ENCODE measurements around the gene PLSCR3. TPM values are rescaled to one million over a fixed set of nuclear protein-coding genes. Genes with fewer than 3 reads are reported as not detected.
"Not testable (repeated sequence)": the region's sequence is repeated elsewhere in the genome, so short reads cannot be mapped to it uniquely, and the experiment has no call there.

Gene PLSCR3
- total RNA-seq, 2 experiments from 2014 or later: 149 to 156 TPM

- Mint-ChIP-seq H3K27me3 (peaks cover 33% of the 10 kb centered on the region), H3K36me3 (ENCODE audit: low read depth) (peaks cover 8% of the 10 kb centered on the region), H3K4me1 (peaks cover 9% of the 10 kb centered on the region), H3K27ac (no peak overlapping the region), H3K4me3 (no peak overlapping the region), H3K9me3 (peaks cover 5% of the 10 kb centered on the region)
- CTCF ChIA-PET: no interaction called here
- no peak for DNase-seq
- POLR2A ChIA-PET: interaction anchor here (0.6 to 3.7 kb wide), 7 partner anchors 10 to 125 kb away, joined by 3 to 16 read pairs (median 5); partner anchors contain the start of genes PLSCR3, TMEM102 and TMEM256
Measured at GRCh38 chr17:7383371-7383741, 11.0 kb downstream of the PLSCR3 start.

GRCh38 chr17:7382901-7383300 lies 11.4 kb downstream of the PLSCR3 start:
- POLR2A ChIA-PET: interaction anchor here (0.8 to 3.7 kb wide), 8 partner anchors 9 to 125 kb away, joined by 3 to 16 read pairs (median 3); partner anchors contain the start of genes PLSCR3 and TMEM256
- Mint-ChIP-seq H3K4me3 (peak overlapping the region; percentile 7), H3K36me3 (ENCODE audit: low read depth) (peaks cover 8% of the 10 kb centered on the region), H3K9me3 (peaks cover 5% of the 10 kb centered on the region), H3K4me1 (peaks cover 9% of the 10 kb centered on the region), H3K27ac (no peak overlapping the region), H3K27me3 (peaks cover 33% of the 10 kb centered on the region)
- no peak for DNase-seq
- CTCF ChIA-PET: no interaction called here

GRCh38 chr17:7380855-7381683 lies 13.3 kb downstream of the PLSCR3 start, which contains the start of gene TNK1:
TNK1 (plus strand) TSS chr17:7381089; CDS start chr17:7382927, 1,838 bp downstream.
- H3K27ac Mint-ChIP-seq: no peak within 1 kb of the TSS
- POLR2A ChIA-PET: interaction anchor here (1.2 to 1.8 kb wide), 2 partner anchors 8 to 59 kb away, joined by 5 read pairs; no protein-coding TSS in a partner anchor
- CTCF ChIA-PET: no interaction called here
- H3K9me3 Mint-ChIP-seq: peaks cover 5% of the 10 kb centered on the region
- peaks cover 9% of the 10 kb centered on the region for H3K4me1 Mint-ChIP-seq
- H3K36me3 Mint-ChIP-seq (ENCODE audit: low read depth): no peaks in the 10 kb centered on the region
- peaks cover 40% of the 10 kb centered on the region for H3K27me3 Mint-ChIP-seq
- no peak within 1 kb of the TSS for H3K4me3 Mint-ChIP-seq
- no peak for DNase-seq

- Mint-ChIP-seq H3K4me3 (no peak overlapping the region), H3K36me3 (ENCODE audit: low read depth) (no peaks in the 10 kb centered on the region), H3K27me3 (peaks cover 40% of the 10 kb centered on the region), H3K4me1 (peaks cover 9% of the 10 kb centered on the region), H3K9me3 (peaks cover 5% of the 10 kb centered on the region), H3K27ac (no peak overlapping the region)
- POLR2A ChIA-PET: interaction anchor here (1.2 kb wide), 1 partner anchor 60 kb away, joined by 5 read pairs; no protein-coding TSS in a partner anchor
- CTCF ChIA-PET: no interaction called here
- DNase-seq: no peak
Measured at GRCh38 chr17:7380321-7380720, 14.0 kb downstream of the PLSCR3 start.

- Mint-ChIP-seq H3K27ac (no peak overlapping the region), H3K4me1 (peaks cover 4% of the 10 kb centered on the region), H3K9me3 (peaks cover 5% of the 10 kb centered on the region), H3K27me3 (peaks cover 40% of the 10 kb centered on the region), H3K36me3 (ENCODE audit: low read depth) (no peaks in the 10 kb centered on the region), H3K4me3 (no peak overlapping the region)
- DNase-seq: no peak
- CTCF ChIA-PET: interaction anchor here (0.7 kb wide), 1 partner anchor 714 kb away, joined by 3 read pairs; no protein-coding TSS in a partner anchor
- POLR2A ChIA-PET: no interaction called here
Measured at GRCh38 chr17:7379134-7379533, 15.2 kb downstream of the PLSCR3 start.

- POLR2A ChIA-PET: interaction anchor here (1.3 kb wide), 1 partner anchor 141 kb away, joined by 3 read pairs; no protein-coding TSS in a partner anchor
- H3K27me3 Mint-ChIP-seq: peaks cover 22% of the 10 kb centered on the region
- peaks cover 3% of the 10 kb centered on the region for H3K9me3 Mint-ChIP-seq
- DNase-seq: no peak
- H3K27ac Mint-ChIP-seq: no peak overlapping the region
- H3K4me3 Mint-ChIP-seq: no peak overlapping the region
- CTCF ChIA-PET: no interaction called here
- H3K4me1 Mint-ChIP-seq: no peaks in the 10 kb centered on the region
- no peaks in the 10 kb centered on the region for H3K36me3 Mint-ChIP-seq (ENCODE audit: low read depth)
Measured at GRCh38 chr17:7374353-7374752, 20.0 kb downstream of the PLSCR3 start.

GRCh38 chr17:7370853-7371252 lies 23.5 kb downstream of the PLSCR3 start:
- CTCF ChIA-PET: interaction anchor here (0.6 to 1.8 kb wide), 5 partner anchors 8 to 70 kb away, joined by 3 to 5 read pairs (median 4); no protein-coding TSS in a partner anchor
- no peaks in the 10 kb centered on the region for H3K9me3 Mint-ChIP-seq

GRCh38 chr17:7369825-7370224 lies 24.5 kb downstream of the PLSCR3 start:
- H3K36me3 Mint-ChIP-seq (ENCODE audit: low read depth): no peaks in the 10 kb centered on the region
- H3K4me1 Mint-ChIP-seq: no peaks in the 10 kb centered on the region
- POLR2A ChIA-PET: interaction anchor here (1.1 to 1.2 kb wide), 2 partner anchors 13 to 33 kb away, joined by 3 read pairs; no protein-coding TSS in a partner anchor
- H3K27me3 Mint-ChIP-seq: peaks cover 14% of the 10 kb centered on the region
- H3K27ac Mint-ChIP-seq: no peak overlapping the region
- H3K9me3 Mint-ChIP-seq: no peaks in the 10 kb centered on the region
- DNase-seq: no peak
- CTCF ChIA-PET: interaction anchor here (0.8 to 1.3 kb wide), 2 partner anchors 14 kb away, joined by 3 to 5 read pairs; no protein-coding TSS in a partner anchor
- no peak overlapping the region for H3K4me3 Mint-ChIP-seq

More at GRCh38 chr17:7370853-7371252, 23.5 kb downstream of the PLSCR3 start:
- no peak for DNase-seq
- H3K4me3 Mint-ChIP-seq: no peak overlapping the region
- no peaks in the 10 kb centered on the region for H3K36me3 Mint-ChIP-seq (ENCODE audit: low read depth)
- H3K4me1 Mint-ChIP-seq: no peaks in the 10 kb centered on the region
- no peak overlapping the region for H3K27ac Mint-ChIP-seq
- peaks cover 14% of the 10 kb centered on the region for H3K27me3 Mint-ChIP-seq
- POLR2A ChIA-PET: interaction anchor here (0.9 to 1.2 kb wide), 3 partner anchors 11 to 34 kb away, joined by 3 to 4 read pairs (median 3); no protein-coding TSS in a partner anchor

GRCh38 chr17:7368599-7368994 lies 25.7 kb downstream of the PLSCR3 start:
- H3K4me1 Mint-ChIP-seq; H3K36me3 Mint-ChIP-seq (ENCODE audit: low read depth); DNase-seq; H3K9me3 Mint-ChIP-seq; H3K4me3 Mint-ChIP-seq; H3K27ac Mint-ChIP-seq: not testable (repeated sequence)
- ChIA-PET POLR2A (interaction anchor here (0.7 kb wide), 1 partner anchor 116 kb away, joined by 3 read pairs; no protein-coding TSS in a partner anchor), CTCF (interaction anchor here (1.3 kb wide), 1 partner anchor 13 kb away, joined by 3 read pairs; no protein-coding TSS in a partner anchor)
- H3K27me3 Mint-ChIP-seq: peaks cover 14% of the 10 kb centered on the region

GRCh38 chr17:7367918-7368598 lies 26.3 kb downstream of the PLSCR3 start:
- ChIA-PET POLR2A (interaction anchor here (0.7 kb wide), 1 partner anchor 117 kb away, joined by 3 read pairs; no protein-coding TSS in a partner anchor), CTCF (interaction anchor here (0.9 to 1.1 kb wide), 2 partner anchors 69 to 193 kb away, joined by 3 to 4 read pairs; partner anchors contain the start of gene SENP3)
- H3K9me3 Mint-ChIP-seq: no peaks in the 10 kb centered on the region

GRCh38 chr17:7367083-7367482 lies 27.2 kb downstream of the PLSCR3 start:
- Mint-ChIP-seq H3K4me1 (no peaks in the 10 kb centered on the region), H3K36me3 (ENCODE audit: low read depth) (no peaks in the 10 kb centered on the region), H3K9me3 (no peaks in the 10 kb centered on the region), H3K4me3 (no peak overlapping the region), H3K27me3 (peaks cover 14% of the 10 kb centered on the region), H3K27ac (no peak overlapping the region)
- ChIA-PET POLR2A (no interaction called here), CTCF (interaction anchor here (0.6 kb wide), 1 partner anchor 9 kb away, joined by 3 read pairs; no protein-coding TSS in a partner anchor)
- DNase-seq: no peak

More at GRCh38 chr17:7367918-7368598, 26.3 kb downstream of the PLSCR3 start:
- DNase-seq: no peak
- H3K27me3 Mint-ChIP-seq: peaks cover 14% of the 10 kb centered on the region
- H3K4me3 Mint-ChIP-seq: no peak overlapping the region
- H3K27ac Mint-ChIP-seq: no peak overlapping the region
- no peaks in the 10 kb centered on the region for H3K4me1 Mint-ChIP-seq
- no peaks in the 10 kb centered on the region for H3K36me3 Mint-ChIP-seq (ENCODE audit: low read depth)

- DNase-seq; H3K4me1 Mint-ChIP-seq; H3K4me3 Mint-ChIP-seq; H3K36me3 Mint-ChIP-seq (ENCODE audit: low read depth); POLR2A ChIA-PET; H3K27ac Mint-ChIP-seq; H3K9me3 Mint-ChIP-seq: not testable (repeated sequence)
- peaks cover 14% of the 10 kb centered on the region for H3K27me3 Mint-ChIP-seq
- CTCF ChIA-PET: interaction anchor here (1.6 kb wide), 1 partner anchor 10 kb away, joined by 4 read pairs; the partner anchor contains the start of gene TMEM95
Measured at GRCh38 chr17:7365963-7366362, 28.4 kb downstream of the PLSCR3 start.
